SK-N-SH (cell line): Measurements from ENCODE around the gene OR56A1. TPM values are rescaled to one million over a fixed set of nuclear protein-coding genes. Genes with fewer than 3 reads are reported as not detected.

Experiments
- CTCF ChIA-PET: fragments of 300-600, 350-600 bp; formaldehyde crosslinking; extraction: SDS; loops from one replicate; lab custom pipeline; 2021; lab: Yijun Ruan, JAX
- POLR2A ChIA-PET: fragments of 350-600 bp; sonication (Branson Sonifier 250); formaldehyde crosslinking; extraction: SDS; loops from one replicate; lab custom pipeline; 2020; ENCODE audit warnings: antibody characterized with exemption, inconsistent platforms; lab: Yijun Ruan, JAX
- DNase-seq: peaks from one replicate; pipeline ENCODE4 v3.0.0; 2012
- H2AFZ ChIP-seq: fragments of 200-600 bp; sonication (generic); 2 replicates; pipeline ENCODE4 v1.8.1; 2016; ENCODE audit warnings: antibody characterized with exemption, mild to moderate bottlenecking, low read depth
- H3F3A ChIP-seq: fragments of 200-600 bp; sonication (generic); replicated peaks from 2 replicates; pipeline ENCODE3; 2016; ENCODE audit warnings: antibody characterized with exemption, mild to moderate bottlenecking; ENCODE audit not compliant: insufficient read depth
- H3K27ac ChIP-seq, 2 experiments: fragments of 200-500 bp in 1 of 2; fragments of 200-600 bp in 1 of 2; sonication (Bioruptor generic) in 1 of 2; sonication (generic), shearing (Covaris generic) in 1 of 2; 2 replicates each; pipeline versions ENCODE4 v1.5.1 to v1.6.1; 2014 to 2016; ENCODE audit warnings: low read depth in 2 of 2, inconsistent platforms in 1 of 2, low read length in 1 of 2, mild to moderate bottlenecking in 1 of 2, mixed read lengths in 1 of 2
- H3K27me3 ChIP-seq: fragments of 200-600 bp; sonication (generic), shearing (Covaris generic); 2 replicates; pipeline ENCODE4 v1.6.1; 2016; ENCODE audit warnings: mixed run types; ENCODE audit not compliant: insufficient read depth
- H3K36me3 ChIP-seq, 2 experiments: fragments of 200-500 bp in 1 of 2; fragments of 200-600 bp in 1 of 2; sonication (Bioruptor generic) in 1 of 2; sonication (generic) in 1 of 2; replicated peaks in 1 of 2; 2 replicates each; pipeline versions ENCODE3 to v1.5.1; 2014 to 2016; ENCODE audit warnings: low read length in 1 of 2, mild to moderate bottlenecking in 1 of 2; ENCODE audit not compliant: insufficient read depth in 2 of 2, control insufficient read depth in 1 of 2
- H3K4me1 ChIP-seq, 2 experiments: fragments of 200-500 bp in 1 of 2; fragments of 200-600 bp in 1 of 2; sonication (Bioruptor generic) in 1 of 2; sonication (generic), shearing (Covaris generic) in 1 of 2; 2 replicates each; pipeline versions ENCODE4 v1.5.1 to v1.6.1; 2014 to 2016; ENCODE audit warnings: low read depth in 1 of 2, low read length in 1 of 2, mixed run types in 1 of 2; ENCODE audit not compliant: insufficient read depth in 2 of 2, control insufficient read depth in 1 of 2
- H3K4me2 ChIP-seq: fragments of 200-600 bp; sonication (generic), shearing (Covaris generic); 2 replicates; pipeline ENCODE4 v1.6.1; 2017; ENCODE audit warnings: mixed run types
- H3K4me3 ChIP-seq, 2 experiments: fragments of 200-500 bp in 1 of 2; fragments of 200-600 bp in 1 of 2; sonication (Bioruptor generic) in 1 of 2; sonication (generic), shearing (Covaris generic) in 1 of 2; 2 replicates each; pipeline versions ENCODE4 v1.5.1 to v1.8.1; 2014 to 2016; ENCODE audit warnings: low read depth in 2 of 2, inconsistent platforms in 1 of 2, low read length in 1 of 2, mild to moderate bottlenecking in 1 of 2, mixed read lengths in 1 of 2, moderate library complexity in 1 of 2
- H3K79me2 ChIP-seq: fragments of 200-600 bp; sonication (generic); 2 replicates; pipeline ENCODE4 v1.8.1; 2017; ENCODE audit warnings: mild to moderate bottlenecking; ENCODE audit not compliant: insufficient read depth
- H3K9ac ChIP-seq: fragments of 200-600 bp; sonication (generic); 2 replicates; pipeline ENCODE4 v1.6.1; 2017; ENCODE audit warnings: mixed run types
- H3K9me2 ChIP-seq: fragments of 200-600 bp; sonication (generic); 2 replicates; pipeline ENCODE4 v1.6.1; 2017; ENCODE audit warnings: mixed run types
- H3K9me3 ChIP-seq: fragments of 200-600 bp; sonication (generic); 2 replicates; pipeline ENCODE4 v1.6.1; 2017; ENCODE audit warnings: mixed run types, mild to moderate bottlenecking, moderate library complexity
- H4K20me1 ChIP-seq: fragments of 200-600 bp; sonication (generic); 2 replicates; pipeline ENCODE4 v1.6.1; 2017; ENCODE audit warnings: mild to moderate bottlenecking, mixed run types; ENCODE audit not compliant: insufficient read depth
- CHD2 ChIP-seq: fragments of 150-350 bp; IDR thresholded peaks from 2 replicates; pipeline ENCODE4 v1.6.1; 2018; ENCODE audit warnings: low read length; ENCODE audit not compliant: partially characterized antibody
- CTCF ChIP-seq: fragments of 200-600 bp; sonication (generic); IDR thresholded peaks from 2 replicates; pipeline ENCODE4 v1.6.1; 2017; ENCODE audit warnings: antibody characterized with exemption, mild to moderate bottlenecking, moderate library complexity
- ELF1 ChIP-seq: IDR thresholded peaks from 2 replicates; pipeline ENCODE4 v1.4.0; 2012
- EZH2phosphoT487 ChIP-seq: fragments of 200-600 bp; sonication (generic); IDR thresholded peaks from 2 replicates; pipeline ENCODE4 v1.6.1; 2017; ENCODE audit warnings: low read depth, mixed run types, mild to moderate bottlenecking, antibody characterized with exemption, moderate library complexity, borderline replicate concordance
- FOSL2 ChIP-seq: IDR thresholded peaks from 2 replicates; pipeline ENCODE4 v1.4.0; 2012; ENCODE audit warnings: low read depth, mild to moderate bottlenecking, moderate library complexity, borderline replicate concordance
- FOXJ3 ChIP-seq: sonication (generic); formaldehyde crosslinking; IDR thresholded peaks from 2 replicates; pipeline ENCODE4 v1.5.1; 2020; ENCODE audit warnings: mild to moderate bottlenecking, missing genetic modification reagents
- FOXM1 ChIP-seq: IDR thresholded peaks from 2 replicates; pipeline ENCODE4 v1.4.0; 2012; ENCODE audit warnings: low read depth, mild to moderate bottlenecking
- IRF3 ChIP-seq: fragments of 150-350 bp; IDR thresholded peaks from 2 replicates; pipeline ENCODE4 v1.6.1; 2016; ENCODE audit warnings: mild to moderate bottlenecking, low read depth, low read length
- JUND ChIP-seq: IDR thresholded peaks from 2 replicates; pipeline ENCODE4 v1.4.0; 2012
- MXI1 ChIP-seq: IDR thresholded peaks from 2 replicates; pipeline ENCODE4 v1.6.1; 2012; ENCODE audit warnings: mild to moderate bottlenecking, low read depth, low read length, improper control_type of control experiment
- NRF1 ChIP-seq: IDR thresholded peaks from 2 replicates; pipeline ENCODE4 v1.6.1; 2012; ENCODE audit warnings: low read depth, mild to moderate bottlenecking, low read length
- RXRA ChIP-seq: IDR thresholded peaks from 2 replicates; pipeline ENCODE4 v1.4.0; 2012; ENCODE audit warnings: low read depth, mild to moderate bottlenecking, borderline replicate concordance
- SMC3 ChIP-seq: IDR thresholded peaks from 2 replicates; pipeline ENCODE4 v1.6.1; 2012; ENCODE audit warnings: low read depth, low read length, improper control_type of control experiment
- USF1 ChIP-seq: IDR thresholded peaks from 2 replicates; pipeline ENCODE4 v1.4.0; 2012; ENCODE audit warnings: low read depth, borderline replicate concordance
- ZBTB33 ChIP-seq: IDR thresholded peaks from 2 replicates; pipeline ENCODE4 v1.4.0; 2012; ENCODE audit warnings: low read depth, borderline replicate concordance
- WGBS: methylation state at CpG from one replicate; pipeline ENCODE4 v1.1.6; 2017; ENCODE audit warnings: low lambda C conversion rate; 5-methylcytosine and 5-hydroxymethylcytosine counted together
- polyA plus RNA-seq, 3 experiments: library from polyadenylated mRNA; depleted of rRNA; stranded (reverse); fragments of >200 nt; gene quantifications; 2 replicates each; pipeline ENCODE4 v1.2.3, GENCODE V29; 2012
- TF ChIP-seq, protein P1 (sequence below): IDR thresholded peaks from 2 replicates; pipeline ENCODE4 v1.6.1; 2012; ENCODE audit warnings: mild to moderate bottlenecking, low read depth, low read length, moderate library complexity
- TF ChIP-seq, protein P2 (sequence below): IDR thresholded peaks from 2 replicates; pipeline ENCODE4 v1.4.0; 2012; ENCODE audit warnings: low read depth

The OR56A1 gene
- polyA plus RNA-seq, 1 of the 3 experiments (the other 2 are of a cell fraction) = not detected

DNA sequence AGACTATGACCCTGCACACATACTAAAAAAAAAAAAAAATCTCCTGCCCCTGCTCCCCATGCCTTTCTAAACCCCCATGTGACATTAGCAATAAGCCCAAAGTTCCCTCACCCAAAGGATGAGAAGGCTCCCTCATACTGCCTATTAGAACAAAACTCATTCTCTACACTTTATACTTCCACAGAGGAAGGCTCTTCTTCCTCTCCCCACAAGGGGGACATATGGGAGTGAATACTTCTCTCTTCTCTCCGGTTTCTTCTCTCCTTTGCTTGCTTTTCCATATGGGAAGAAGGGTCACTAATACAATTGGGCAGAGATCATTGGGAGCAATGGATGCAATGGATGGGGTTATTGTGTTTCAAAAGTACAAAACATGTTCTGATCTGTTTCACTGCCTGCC lies 47.1 kb downstream of the OR56A1 start (continued):
- TF ChIP-seq, protein P1, sequence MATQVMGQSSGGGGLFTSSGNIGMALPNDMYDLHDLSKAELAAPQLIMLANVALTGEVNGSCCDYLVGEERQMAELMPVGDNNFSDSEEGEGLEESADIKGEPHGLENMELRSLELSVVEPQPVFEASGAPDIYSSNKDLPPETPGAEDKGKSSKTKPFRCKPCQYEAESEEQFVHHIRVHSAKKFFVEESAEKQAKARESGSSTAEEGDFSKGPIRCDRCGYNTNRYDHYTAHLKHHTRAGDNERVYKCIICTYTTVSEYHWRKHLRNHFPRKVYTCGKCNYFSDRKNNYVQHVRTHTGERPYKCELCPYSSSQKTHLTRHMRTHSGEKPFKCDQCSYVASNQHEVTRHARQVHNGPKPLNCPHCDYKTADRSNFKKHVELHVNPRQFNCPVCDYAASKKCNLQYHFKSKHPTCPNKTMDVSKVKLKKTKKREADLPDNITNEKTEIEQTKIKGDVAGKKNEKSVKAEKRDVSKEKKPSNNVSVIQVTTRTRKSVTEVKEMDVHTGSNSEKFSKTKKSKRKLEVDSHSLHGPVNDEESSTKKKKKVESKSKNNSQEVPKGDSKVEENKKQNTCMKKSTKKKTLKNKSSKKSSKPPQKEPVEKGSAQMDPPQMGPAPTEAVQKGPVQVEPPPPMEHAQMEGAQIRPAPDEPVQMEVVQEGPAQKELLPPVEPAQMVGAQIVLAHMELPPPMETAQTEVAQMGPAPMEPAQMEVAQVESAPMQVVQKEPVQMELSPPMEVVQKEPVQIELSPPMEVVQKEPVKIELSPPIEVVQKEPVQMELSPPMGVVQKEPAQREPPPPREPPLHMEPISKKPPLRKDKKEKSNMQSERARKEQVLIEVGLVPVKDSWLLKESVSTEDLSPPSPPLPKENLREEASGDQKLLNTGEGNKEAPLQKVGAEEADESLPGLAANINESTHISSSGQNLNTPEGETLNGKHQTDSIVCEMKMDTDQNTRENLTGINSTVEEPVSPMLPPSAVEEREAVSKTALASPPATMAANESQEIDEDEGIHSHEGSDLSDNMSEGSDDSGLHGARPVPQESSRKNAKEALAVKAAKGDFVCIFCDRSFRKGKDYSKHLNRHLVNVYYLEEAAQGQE = no peak
- TF ChIP-seq ZBTB33 (no peak), CHD2 (no peak), EZH2phosphoT487 (no peak)

- H4K20me1 ChIP-seq = no peaks in the 10 kb centered on the region
- TF ChIP-seq, protein P2, sequence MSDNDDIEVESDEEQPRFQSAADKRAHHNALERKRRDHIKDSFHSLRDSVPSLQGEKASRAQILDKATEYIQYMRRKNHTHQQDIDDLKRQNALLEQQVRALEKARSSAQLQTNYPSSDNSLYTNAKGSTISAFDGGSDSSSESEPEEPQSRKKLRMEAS = no peak
- TF ChIP-seq FOSL2 = no peak
- TF ChIP-seq RXRA = no peak
- TF ChIP-seq IRF3 = no peak
- no peak for TF ChIP-seq CHD2
- no peak for TF ChIP-seq CTCF
- no peak for TF ChIP-seq FOXM1
- TF ChIP-seq ELF1 = no peak
- no peak for TF ChIP-seq JUND
- no peak for TF ChIP-seq FOXJ3 (CRISPR knock-in tag)
- TF ChIP-seq, protein P1 = no peak
- no peak for TF ChIP-seq SMC3
- TF ChIP-seq USF1 = no peak
- no peak for TF ChIP-seq MXI1
- TF ChIP-seq NRF1 = no peak
Measured at GRCh38 chr11:5973530-5973929, 57.0 kb downstream of the OR56A1 start.

More at GRCh38 chr11:5973530-5973929, 57.0 kb downstream of the OR56A1 start:
- ChIA-PET POLR2A (no interaction called here), CTCF (no interaction called here)
- 3% methylated on average over 1 of the region's 1 CpG for WGBS
- no peaks in the 10 kb centered on the region for H3K36me3 ChIP-seq
- no peaks in the 10 kb centered on the region for H3K9me3 ChIP-seq
- no peak overlapping the region for H2AFZ ChIP-seq
- H3K27me3 ChIP-seq = no peaks in the 10 kb centered on the region
- DNase-seq = no peak
- no peaks in the 10 kb centered on the region for H3K4me1 ChIP-seq
- no peaks in the 10 kb centered on the region for H3K79me2 ChIP-seq
- no peak overlapping the region for H3K27ac ChIP-seq
- H3K4me2 ChIP-seq = no peak overlapping the region
- no peak overlapping the region for H3K4me3 ChIP-seq
- no peaks in the 10 kb centered on the region for H3F3A ChIP-seq
- H3K9me2 ChIP-seq = no peaks in the 10 kb centered on the region
- no peak overlapping the region for H3K9ac ChIP-seq
